Neural cell (in vitro differentiated cells): ENCODE data around the gene CYP4A22.

Experiments
- TF ChIP-seq, protein P1 (sequence below): fragments of 450-650 bp; IDR thresholded peaks from 2 replicates; pipeline ENCODE4 v1.5.1; 2014; ENCODE audit warnings: antibody characterized with exemption, mild to moderate bottlenecking, moderate library complexity; ENCODE audit not compliant: poor library complexity, severe bottlenecking
- TF ChIP-seq, protein P2 (sequence below): IDR thresholded peaks from 2 replicates; pipeline ENCODE4 v1.6.1; 2012; ENCODE audit warnings: borderline replicate concordance

DNA sequence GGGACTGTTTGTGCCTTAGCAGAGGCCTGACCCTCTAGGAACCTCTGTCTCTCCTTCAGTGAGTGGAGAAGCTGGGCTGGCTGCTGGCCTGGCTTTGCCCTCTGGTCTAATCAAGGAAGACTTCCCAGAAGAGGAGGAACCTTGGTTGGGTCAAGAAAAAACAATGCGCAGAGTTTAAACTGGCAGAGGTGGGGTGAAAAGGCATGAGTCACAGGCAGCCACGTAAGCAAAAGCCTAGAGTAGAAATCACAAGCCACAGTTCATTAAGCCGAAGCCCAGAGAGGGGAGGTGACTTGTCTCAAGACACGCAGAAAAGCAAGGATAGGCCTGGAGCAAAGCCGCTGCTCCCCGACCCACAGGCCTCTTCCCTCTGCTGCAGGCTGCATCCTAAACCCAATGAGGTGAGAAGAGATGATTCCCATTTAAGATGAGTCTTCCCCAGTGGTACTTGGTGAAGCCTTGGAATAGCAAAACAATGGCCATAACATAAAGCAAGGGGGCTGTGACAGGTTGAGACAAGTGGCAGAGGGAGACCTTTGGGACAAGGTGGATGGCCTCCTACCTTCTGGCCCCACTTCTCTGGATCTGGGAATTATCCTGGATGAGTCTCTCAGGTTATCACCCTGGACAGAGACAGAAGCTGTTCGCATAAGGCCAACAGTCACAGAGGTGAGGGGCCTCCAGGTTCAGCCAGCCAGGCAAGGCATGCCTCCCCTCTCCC lies 44.9 kb downstream of the CYP4A22 start:
- TF ChIP-seq, protein P1, sequence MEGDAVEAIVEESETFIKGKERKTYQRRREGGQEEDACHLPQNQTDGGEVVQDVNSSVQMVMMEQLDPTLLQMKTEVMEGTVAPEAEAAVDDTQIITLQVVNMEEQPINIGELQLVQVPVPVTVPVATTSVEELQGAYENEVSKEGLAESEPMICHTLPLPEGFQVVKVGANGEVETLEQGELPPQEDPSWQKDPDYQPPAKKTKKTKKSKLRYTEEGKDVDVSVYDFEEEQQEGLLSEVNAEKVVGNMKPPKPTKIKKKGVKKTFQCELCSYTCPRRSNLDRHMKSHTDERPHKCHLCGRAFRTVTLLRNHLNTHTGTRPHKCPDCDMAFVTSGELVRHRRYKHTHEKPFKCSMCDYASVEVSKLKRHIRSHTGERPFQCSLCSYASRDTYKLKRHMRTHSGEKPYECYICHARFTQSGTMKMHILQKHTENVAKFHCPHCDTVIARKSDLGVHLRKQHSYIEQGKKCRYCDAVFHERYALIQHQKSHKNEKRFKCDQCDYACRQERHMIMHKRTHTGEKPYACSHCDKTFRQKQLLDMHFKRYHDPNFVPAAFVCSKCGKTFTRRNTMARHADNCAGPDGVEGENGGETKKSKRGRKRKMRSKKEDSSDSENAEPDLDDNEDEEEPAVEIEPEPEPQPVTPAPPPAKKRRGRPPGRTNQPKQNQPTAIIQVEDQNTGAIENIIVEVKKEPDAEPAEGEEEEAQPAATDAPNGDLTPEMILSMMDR = no peak
- TF ChIP-seq, protein P2, sequence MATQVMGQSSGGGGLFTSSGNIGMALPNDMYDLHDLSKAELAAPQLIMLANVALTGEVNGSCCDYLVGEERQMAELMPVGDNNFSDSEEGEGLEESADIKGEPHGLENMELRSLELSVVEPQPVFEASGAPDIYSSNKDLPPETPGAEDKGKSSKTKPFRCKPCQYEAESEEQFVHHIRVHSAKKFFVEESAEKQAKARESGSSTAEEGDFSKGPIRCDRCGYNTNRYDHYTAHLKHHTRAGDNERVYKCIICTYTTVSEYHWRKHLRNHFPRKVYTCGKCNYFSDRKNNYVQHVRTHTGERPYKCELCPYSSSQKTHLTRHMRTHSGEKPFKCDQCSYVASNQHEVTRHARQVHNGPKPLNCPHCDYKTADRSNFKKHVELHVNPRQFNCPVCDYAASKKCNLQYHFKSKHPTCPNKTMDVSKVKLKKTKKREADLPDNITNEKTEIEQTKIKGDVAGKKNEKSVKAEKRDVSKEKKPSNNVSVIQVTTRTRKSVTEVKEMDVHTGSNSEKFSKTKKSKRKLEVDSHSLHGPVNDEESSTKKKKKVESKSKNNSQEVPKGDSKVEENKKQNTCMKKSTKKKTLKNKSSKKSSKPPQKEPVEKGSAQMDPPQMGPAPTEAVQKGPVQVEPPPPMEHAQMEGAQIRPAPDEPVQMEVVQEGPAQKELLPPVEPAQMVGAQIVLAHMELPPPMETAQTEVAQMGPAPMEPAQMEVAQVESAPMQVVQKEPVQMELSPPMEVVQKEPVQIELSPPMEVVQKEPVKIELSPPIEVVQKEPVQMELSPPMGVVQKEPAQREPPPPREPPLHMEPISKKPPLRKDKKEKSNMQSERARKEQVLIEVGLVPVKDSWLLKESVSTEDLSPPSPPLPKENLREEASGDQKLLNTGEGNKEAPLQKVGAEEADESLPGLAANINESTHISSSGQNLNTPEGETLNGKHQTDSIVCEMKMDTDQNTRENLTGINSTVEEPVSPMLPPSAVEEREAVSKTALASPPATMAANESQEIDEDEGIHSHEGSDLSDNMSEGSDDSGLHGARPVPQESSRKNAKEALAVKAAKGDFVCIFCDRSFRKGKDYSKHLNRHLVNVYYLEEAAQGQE = no peak
